Measurements from ENCODE around the gene PTPRH. TPM values are rescaled to one million over a fixed set of nuclear protein-coding genes. Genes with fewer than 3 reads are reported as not detected.

PTPRH gene, protein sequence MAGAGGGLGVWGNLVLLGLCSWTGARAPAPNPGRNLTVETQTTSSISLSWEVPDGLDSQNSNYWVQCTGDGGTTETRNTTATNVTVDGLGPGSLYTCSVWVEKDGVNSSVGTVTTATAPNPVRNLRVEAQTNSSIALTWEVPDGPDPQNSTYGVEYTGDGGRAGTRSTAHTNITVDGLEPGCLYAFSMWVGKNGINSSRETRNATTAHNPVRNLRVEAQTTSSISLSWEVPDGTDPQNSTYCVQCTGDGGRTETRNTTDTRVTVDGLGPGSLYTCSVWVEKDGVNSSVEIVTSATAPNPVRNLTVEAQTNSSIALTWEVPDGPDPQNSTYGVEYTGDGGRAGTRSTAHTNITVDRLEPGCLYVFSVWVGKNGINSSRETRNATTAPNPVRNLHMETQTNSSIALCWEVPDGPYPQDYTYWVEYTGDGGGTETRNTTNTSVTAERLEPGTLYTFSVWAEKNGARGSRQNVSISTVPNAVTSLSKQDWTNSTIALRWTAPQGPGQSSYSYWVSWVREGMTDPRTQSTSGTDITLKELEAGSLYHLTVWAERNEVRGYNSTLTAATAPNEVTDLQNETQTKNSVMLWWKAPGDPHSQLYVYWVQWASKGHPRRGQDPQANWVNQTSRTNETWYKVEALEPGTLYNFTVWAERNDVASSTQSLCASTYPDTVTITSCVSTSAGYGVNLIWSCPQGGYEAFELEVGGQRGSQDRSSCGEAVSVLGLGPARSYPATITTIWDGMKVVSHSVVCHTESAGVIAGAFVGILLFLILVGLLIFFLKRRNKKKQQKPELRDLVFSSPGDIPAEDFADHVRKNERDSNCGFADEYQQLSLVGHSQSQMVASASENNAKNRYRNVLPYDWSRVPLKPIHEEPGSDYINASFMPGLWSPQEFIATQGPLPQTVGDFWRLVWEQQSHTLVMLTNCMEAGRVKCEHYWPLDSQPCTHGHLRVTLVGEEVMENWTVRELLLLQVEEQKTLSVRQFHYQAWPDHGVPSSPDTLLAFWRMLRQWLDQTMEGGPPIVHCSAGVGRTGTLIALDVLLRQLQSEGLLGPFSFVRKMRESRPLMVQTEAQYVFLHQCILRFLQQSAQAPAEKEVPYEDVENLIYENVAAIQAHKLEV
- total RNA-seq (not detected), polyA plus RNA-seq (not detected), total RNA-seq (0 to 0.35 (median 0) reads per million in 6 experiments)

DNA sequence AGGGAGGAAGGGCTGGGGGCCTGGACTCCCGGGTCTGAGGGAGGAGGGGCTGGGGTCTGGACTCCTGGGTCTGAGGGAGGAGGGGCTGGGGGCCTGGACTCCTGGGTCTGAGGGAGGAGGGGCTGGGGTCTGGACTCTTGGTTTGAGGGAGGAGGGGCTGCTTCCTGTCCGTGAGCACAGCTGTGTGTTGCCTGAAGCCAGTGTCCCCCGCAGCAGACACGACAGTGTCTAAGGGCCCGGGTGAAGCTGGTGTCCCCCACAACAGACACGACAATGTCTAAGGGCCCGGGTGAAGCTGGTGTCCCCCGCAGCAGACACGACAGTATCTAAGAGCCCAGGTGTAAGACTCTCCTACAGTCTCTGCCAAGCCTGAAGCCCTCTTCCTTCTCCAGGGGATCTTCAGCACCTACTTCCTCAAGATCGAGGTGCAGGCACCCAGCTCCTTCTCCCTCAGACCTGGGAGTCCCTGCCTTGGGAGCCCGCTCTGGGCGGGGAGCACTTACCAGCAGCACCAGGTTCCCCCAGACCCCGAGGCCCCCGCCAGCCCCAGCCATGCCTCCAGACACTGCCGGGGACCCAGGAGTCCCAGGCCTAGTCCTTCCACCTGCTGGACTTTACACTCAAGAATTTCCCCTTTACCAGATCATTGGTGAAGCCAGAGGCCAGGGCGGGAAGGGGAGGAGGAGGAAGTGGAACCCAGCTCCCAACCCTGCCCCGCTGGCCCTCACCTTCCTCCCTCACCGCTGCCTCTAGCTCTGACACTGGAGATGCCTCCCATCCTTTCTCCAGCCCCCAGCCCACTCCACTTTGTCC lies at the start of gene PTPRH:
Gene PTPRH (minus strand): TSS at position 622 of the 813 bp plus-strand sequence. CDS start 68 bp downstream, at position 554.
- Mint-ChIP-seq H3K4me3 (no peak within 1 kb of the TSS), H3K27ac (peak within 1 kb of the TSS in 2 of 10 donors; percentile 59 to 85), H3K9me3 (peaks cover 0 to 10% (median 4%) of the 10 kb centered on the region in 9 donors), H3K27me3 (peaks cover 20 to 63% (median 36%) of the 10 kb centered on the region in 5 donors), H3K4me1 (peaks cover 0 to 5% (median 1%) of the 10 kb centered on the region in 4 donors), H3K36me3 (peaks cover 2 to 5% (median 4%) of the 10 kb centered on the region in 3 donors)
- ATAC-seq: no peak
- POLR2A ChIA-PET: interaction anchor here (0.6 kb wide), 2 partner anchors 34 to 237 kb away, joined by 3 read pairs; no protein-coding TSS in a partner anchor
- no peak for DNase-seq

DNA sequence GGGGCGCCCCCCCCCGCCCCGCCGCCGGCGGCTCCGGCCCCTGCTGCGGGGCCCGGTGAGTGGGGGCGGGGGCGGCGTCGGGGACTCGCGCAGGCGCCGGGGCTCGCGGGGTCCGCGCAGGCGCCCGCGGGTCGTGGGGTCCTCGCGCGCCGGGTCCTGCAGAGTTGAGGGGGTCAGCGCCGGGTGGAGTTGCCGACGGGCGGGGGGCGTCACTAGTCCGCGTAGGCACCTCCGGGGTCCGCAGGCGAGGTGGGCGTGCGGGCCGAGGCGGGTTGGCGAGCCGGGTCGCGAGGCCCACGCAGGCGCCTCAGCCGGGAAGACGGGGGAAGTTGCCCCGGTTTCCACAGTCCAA lies 49.2 kb upstream of the PTPRH start:
- H3K9me3 Mint-ChIP-seq: no peaks in the 10 kb centered on the region
- peak overlapping the region; percentile 91 to 98 (median 95) for H3K4me3 Mint-ChIP-seq
- peak; percentile 13 to 24 for ATAC-seq
- peak in 6 of 10 donors; percentile 35 to 75 (median 53) for DNase-seq
- POLR2A ChIA-PET: interaction anchor here (0.9 to 8.1 kb wide), 9 partner anchors 10 to 377 kb away, joined by 4 to 142 read pairs (median 8); partner anchors contain the start of genes FIZ1, HSPBP1, SYT5 and ZNF628
- peaks cover 25 to 57% (median 48%) of the 10 kb centered on the region in 4 donors for H3K4me1 Mint-ChIP-seq
- H3K27me3 Mint-ChIP-seq: no peaks in the 10 kb centered on the region
- peak overlapping the region in 9 of 10 donors; percentile 95 to 100 (median 99) for H3K27ac Mint-ChIP-seq
- H3K36me3 Mint-ChIP-seq: peaks cover 0 to 11% (median 0%) of the 10 kb centered on the region in 3 donors

DNA sequence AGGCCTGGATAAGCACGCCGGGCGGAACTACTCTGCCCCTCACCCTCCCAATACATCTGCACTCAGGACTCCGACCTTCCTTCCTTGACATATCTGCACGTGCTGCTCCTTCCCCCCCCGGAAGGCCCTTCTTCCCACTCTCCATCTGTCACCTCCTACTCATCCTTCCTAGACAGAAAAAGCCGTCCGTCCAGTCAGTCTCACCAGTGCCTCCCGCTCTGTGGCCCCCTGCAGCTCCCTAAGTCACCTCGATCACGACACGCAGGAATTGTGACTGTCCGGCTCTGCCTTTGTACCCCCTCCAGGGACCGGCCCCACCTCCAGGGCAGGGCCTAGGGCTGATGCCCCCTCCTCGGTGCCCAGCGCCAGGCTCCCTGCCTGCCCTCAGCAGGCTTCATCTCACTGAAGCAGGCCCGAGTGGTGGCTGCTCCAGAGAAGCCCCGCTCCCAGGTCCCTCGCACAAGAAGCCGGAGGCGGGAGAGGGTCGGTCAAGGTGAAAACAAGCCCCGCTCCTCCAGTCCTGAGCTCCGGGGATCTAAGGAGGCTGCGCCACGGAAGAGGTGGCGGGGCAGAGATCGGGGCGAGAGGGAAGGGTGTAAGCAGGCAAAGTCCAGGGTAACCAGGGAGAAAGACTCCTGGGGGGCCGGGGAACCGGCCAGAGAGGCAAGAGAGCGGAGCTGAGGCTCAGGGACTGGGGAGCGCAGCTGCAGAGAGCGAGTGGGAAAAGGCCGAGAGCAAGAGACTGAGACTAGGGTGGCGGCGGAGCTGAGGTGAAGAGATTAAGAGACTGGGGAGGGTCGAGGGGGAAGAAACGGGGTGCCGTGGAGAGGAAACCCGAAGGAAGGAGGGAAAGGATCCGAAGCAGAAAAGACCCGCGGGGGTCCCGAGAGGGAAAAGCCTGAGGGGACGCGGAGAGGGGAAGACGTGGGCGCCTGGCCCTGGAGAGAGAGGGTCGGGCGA lies 48.4 kb upstream of the PTPRH start:
- POLR2A ChIA-PET: interaction anchor here (0.6 to 8.1 kb wide), 7 partner anchors 9 to 876 kb away, joined by 3 to 142 read pairs (median 8); partner anchors contain the start of genes HSPBP1, KMT5C and UBE2S
- Mint-ChIP-seq H3K4me3 (peak overlapping the region; percentile 93 to 99 (median 98)), H3K36me3 (peaks cover 0 to 6% (median 0%) of the 10 kb centered on the region in 3 donors), H3K27ac (peak overlapping the region; percentile 96 to 100 (median 99)), H3K9me3 (no peaks in the 10 kb centered on the region), H3K4me1 (peaks cover 28 to 64% (median 55%) of the 10 kb centered on the region in 4 donors), H3K27me3 (no peaks in the 10 kb centered on the region)
- ATAC-seq (no peak), DNase-seq (peak in 3 of 10 donors; percentile 33 to 38 (median 38))

DNA sequence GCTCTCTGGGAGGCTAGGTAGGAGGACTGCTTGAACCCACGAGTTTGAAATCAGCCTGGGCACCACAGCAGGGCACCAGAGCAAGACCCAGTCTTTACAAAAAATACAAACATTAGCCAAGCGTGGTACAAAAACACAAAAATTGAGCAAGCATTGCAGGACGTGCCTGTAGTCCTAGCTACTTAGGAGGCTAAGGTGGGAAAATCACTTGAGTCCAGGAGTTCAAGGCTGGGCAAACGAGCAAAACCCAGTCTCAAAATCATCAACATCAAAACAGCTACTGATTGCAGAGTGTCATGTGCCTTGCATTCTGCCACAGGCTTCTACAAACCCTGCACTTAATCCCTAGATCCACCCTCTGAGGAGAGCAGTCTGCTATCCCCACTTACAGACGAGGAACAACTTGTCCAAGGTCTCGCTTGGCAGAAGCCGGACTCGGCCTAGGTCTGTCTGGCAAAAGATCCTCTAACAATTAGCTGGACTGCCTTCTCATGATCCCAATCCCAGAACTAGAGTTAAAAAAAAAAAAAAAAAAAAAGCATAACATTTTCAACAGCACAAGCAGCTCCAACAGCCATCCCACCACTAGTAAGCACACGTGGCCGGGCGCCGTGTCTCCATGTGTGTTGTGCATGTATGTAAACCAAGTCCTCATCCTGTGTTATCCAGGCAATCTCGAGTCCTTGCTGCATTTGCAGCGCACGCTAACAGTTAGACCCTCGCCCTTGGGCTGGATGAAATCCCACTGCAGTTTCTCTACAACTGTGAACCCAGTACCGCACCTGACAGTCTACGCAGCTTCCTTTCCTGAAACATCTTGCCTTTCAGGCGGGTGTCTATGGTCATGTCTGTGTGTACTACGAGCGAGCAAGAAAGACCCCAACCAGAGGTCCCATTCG lies 47.5 kb upstream of the PTPRH start:
- Mint-ChIP-seq H3K27me3 (no peaks in the 10 kb centered on the region), H3K9me3 (no peaks in the 10 kb centered on the region), H3K4me3 (peak overlapping the region; percentile 93 to 99 (median 98)), H3K4me1 (peaks cover 29 to 73% (median 62%) of the 10 kb centered on the region in 4 donors), H3K27ac (peak overlapping the region; percentile 96 to 100 (median 99)), H3K36me3 (peaks cover 0 to 4% (median 0%) of the 10 kb centered on the region in 3 donors)
- DNase-seq (peak in 2 of 10 donors; percentile 22 to 23), ATAC-seq (no peak)
- POLR2A ChIA-PET: interaction anchor here (0.6 to 8.1 kb wide), 11 partner anchors 9 to 875 kb away, joined by 3 to 142 read pairs (median 4); partner anchors contain the start of genes HSPBP1, KMT5C, RPL28 and TMEM238

- DNase-seq (peak in 9 of 10 donors; percentile 20 to 43 (median 37)), ATAC-seq (no peak)
- Mint-ChIP-seq H3K4me3 (peak overlapping the region; percentile 93 to 99 (median 98)), H3K36me3 (peaks cover 0 to 7% (median 0%) of the 10 kb centered on the region in 3 donors), H3K9me3 (no peaks in the 10 kb centered on the region), H3K27ac (peak overlapping the region; percentile 96 to 100 (median 99)), H3K27me3 (no peaks in the 10 kb centered on the region), H3K4me1 (peaks cover 37 to 83% (median 72%) of the 10 kb centered on the region in 4 donors)
- POLR2A ChIA-PET: interaction anchor here (1.2 to 8.1 kb wide), 9 partner anchors 9 to 152 kb away, joined by 3 to 142 read pairs (median 14); partner anchors contain the start of genes HSPBP1, KMT5C, RPL28 and TMEM238
Observed at GRCh38 chr19:55255618-55256423, 46.5 kb upstream of the PTPRH start.

GRCh38 chr19:55254625-55254977 lies 45.3 kb upstream of the PTPRH start:
- H3K4me1 Mint-ChIP-seq: peaks cover 39 to 87% (median 76%) of the 10 kb centered on the region in 4 donors
- H3K4me3 Mint-ChIP-seq: peak overlapping the region; percentile 93 to 99 (median 98)
- no peak for DNase-seq
- peak overlapping the region; percentile 96 to 100 (median 99) for H3K27ac Mint-ChIP-seq
- no peaks in the 10 kb centered on the region for H3K27me3 Mint-ChIP-seq
- no peak for ATAC-seq
- POLR2A ChIA-PET: interaction anchor here (0.5 to 8.1 kb wide), 15 partner anchors 9 to 370 kb away, joined by 3 to 142 read pairs (median 7); partner anchors contain the start of genes FIZ1, HSPBP1, KMT5C and PPP1R12C
- peaks cover 0 to 9% (median 0%) of the 10 kb centered on the region in 3 donors for H3K36me3 Mint-ChIP-seq
- H3K9me3 Mint-ChIP-seq: no peaks in the 10 kb centered on the region

DNA sequence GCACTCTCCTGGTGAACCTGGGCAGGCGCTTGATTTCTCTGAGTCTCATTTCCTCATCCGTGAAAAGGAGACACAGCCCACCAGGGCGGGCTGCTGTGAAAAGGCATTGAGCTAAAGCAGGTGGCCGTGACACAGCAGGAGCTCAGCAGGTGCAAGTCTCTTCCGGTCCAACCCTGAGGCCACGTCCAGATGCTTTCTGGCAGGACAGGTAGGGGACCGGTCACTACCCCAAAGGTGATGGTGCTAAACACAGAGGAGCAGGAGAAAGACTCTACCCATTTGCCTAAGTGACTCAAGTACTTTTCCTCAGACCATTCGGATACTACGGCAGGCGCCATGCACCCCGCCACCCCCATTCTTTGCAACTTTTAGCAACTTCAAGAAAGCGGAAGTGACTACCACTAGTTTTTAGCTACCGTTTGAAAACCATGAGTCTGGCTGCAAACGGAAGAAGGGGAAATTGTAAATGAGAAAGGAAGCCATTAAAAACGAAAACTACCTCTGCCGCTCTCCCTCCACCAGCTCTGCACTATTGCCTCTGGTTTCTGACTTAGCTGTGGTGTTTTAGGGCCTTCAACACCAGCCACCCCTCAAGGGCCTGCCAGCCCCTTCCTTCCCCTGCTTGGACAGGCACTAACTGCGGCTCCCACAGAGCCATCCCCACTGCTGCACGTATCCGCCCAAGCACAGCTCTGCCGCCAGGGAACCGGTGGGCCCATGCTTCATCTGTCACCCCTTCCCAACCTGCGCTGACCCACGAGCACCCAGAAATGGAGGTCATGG lies 44.7 kb upstream of the PTPRH start:
- peaks cover 38 to 84% (median 77%) of the 10 kb centered on the region in 4 donors for H3K4me1 Mint-ChIP-seq
- peak; percentile 56 to 72 for ATAC-seq
- H3K36me3 Mint-ChIP-seq: peaks cover 0 to 11% (median 0%) of the 10 kb centered on the region in 3 donors
- H3K9me3 Mint-ChIP-seq: no peaks in the 10 kb centered on the region
- no peaks in the 10 kb centered on the region for H3K27me3 Mint-ChIP-seq
- peak; percentile 39 to 87 (median 70) for DNase-seq
- peak overlapping the region; percentile 96 to 100 (median 99) for H3K27ac Mint-ChIP-seq
- H3K4me3 Mint-ChIP-seq: peak overlapping the region; percentile 93 to 99 (median 98)
- POLR2A ChIA-PET: interaction anchor here (0.5 to 8.1 kb wide), 19 partner anchors 9 to 401 kb away, joined by 3 to 142 read pairs (median 5); partner anchors contain the start of genes FIZ1, HSPBP1, KMT5C and PPP1R12C

All from naive thymus-derived CD8-positive, alpha-beta T cell (primary cell).